HTERT RPE-1 (cell line): ENCODE results near the gene PCDHGA8.
"Not testable (repeated sequence)": the region's sequence is repeated elsewhere in the genome, so short reads cannot be mapped to it uniquely, and the experiment has no call there.

Source experiments
- in situ Hi-C: fragments of 300-500 bp; cut with MboI; formaldehyde crosslinking; loops from 4 replicates; pipeline ENCODE4 v1.14.3; 2020; ENCODE audit warnings: low sequenced_read_pairs

Gene PCDHGA8

GRCh38 chr5:141399555-141400258 is 7.3 kb downstream of the PCDHGA8 start:
- in situ Hi-C loops, result no loop called here

GRCh38 chr5:141402553-141403243 is 10.3 kb downstream of the PCDHGA8 start, which contains the start of gene PCDHGA9:
TSS of gene PCDHGA9 (plus strand) at chr5:141402778. CDS start at chr5:141402953, 175 bp downstream.
- in situ Hi-C loops, result no loop called here

- in situ Hi-C loops, result no loop called here
Measured at GRCh38 chr5:141403387-141403786, 11.0 kb downstream of the PCDHGA8 start.

- in situ Hi-C loops, result not testable (repeated sequence)
Measured at GRCh38 chr5:141407790-141408505, 15.5 kb downstream of the PCDHGA8 start, which contains the start of gene PCDHGB6. TSS of gene PCDHGB6 (plus strand) at chr5:141408021. CDS start at chr5:141408203, 182 bp downstream.

GRCh38 chr5:141409598-141410306 is 17.3 kb downstream of the PCDHGA8 start:
- in situ Hi-C loops, result no loop called here

GRCh38 chr5:141411575-141411974 is 19.1 kb downstream of the PCDHGA8 start:
- in situ Hi-C loops, result no loop called here

GRCh38 chr5:141412854-141413539 is 20.6 kb downstream of the PCDHGA8 start, which contains the start of gene PCDHGA10:
TSS of gene PCDHGA10 (plus strand) at chr5:141412987. CDS start at chr5:141413176, 189 bp downstream.
- in situ Hi-C loops, result no loop called here

- in situ Hi-C loops, result no loop called here
Measured at GRCh38 chr5:141413540-141414069, 21.2 kb downstream of the PCDHGA8 start.

- in situ Hi-C loops, result not testable (repeated sequence)
Measured at GRCh38 chr5:141414548-141415274, 22.3 kb downstream of the PCDHGA8 start.

GRCh38 chr5:141415275-141415618 is 22.8 kb downstream of the PCDHGA8 start:
- in situ Hi-C loops, result not testable (repeated sequence)

GRCh38 chr5:141417494-141418172 is 25.2 kb downstream of the PCDHGA8 start, which contains the start of gene PCDHGB7:
TSS of gene PCDHGB7 (plus strand) at chr5:141417677. CDS start at chr5:141417860, 183 bp downstream.
- in situ Hi-C loops, result not testable (repeated sequence)

GRCh38 chr5:141419074-141419880 is 26.8 kb downstream of the PCDHGA8 start:
- in situ Hi-C loops, result no loop called here

GRCh38 chr5:141420855-141421488 is 28.5 kb downstream of the PCDHGA8 start, which contains the start of gene PCDHGA11:
TSS of gene PCDHGA11 (plus strand) at chr5:141421051. CDS start at chr5:141421228, 177 bp downstream.
- in situ Hi-C loops, result no loop called here

GRCh38 chr5:141421489-141421855 is 29.0 kb downstream of the PCDHGA8 start:
- in situ Hi-C loops, result no loop called here

- in situ Hi-C loops, result no loop called here
Measured at GRCh38 chr5:141422742-141423291, 30.4 kb downstream of the PCDHGA8 start.

GRCh38 chr5:141427783-141428426 is 35.5 kb downstream of the PCDHGA8 start:
- in situ Hi-C loops, result no loop called here
